ENCODE results near the gene CLPX. TPM values are rescaled to one million over a fixed set of nuclear protein-coding genes. Genes with fewer than 3 reads are reported as not detected.

CLPX gene
- total RNA-seq, 4 donors from 2014 or later = 40.1 to 68.8 (median 55.6) TPM

- Histone ChIP-seq H3K9me3 (no peaks in the 10 kb centered on the region), H3K4me1 (peaks cover 0 to 29% (median 2%) of the 10 kb centered on the region in 3 donors), H3K27ac (no peak overlapping the region), H3K27me3 (no peaks in the 10 kb centered on the region), H3K4me3 (no peak overlapping the region), H3K36me3 (peaks cover 0 to 71% of the 10 kb centered on the region in 2 donors)
- ATAC-seq = no peak
- no peak for TF ChIP-seq CTCF (IDR thresholded peaks at IDR 0.05)
- TF ChIP-seq EP300 (IDR thresholded peaks at IDR 0.05) = no peak
- TF ChIP-seq POLR2A (IDR thresholded peaks at IDR 0.05) = no peak
- no peak for TF ChIP-seq POLR2AphosphoS5 (IDR thresholded peaks at IDR 0.05)
- 45 to 68% methylated on average over 1 of the region's 1 CpG for WGBS, 2 donors (ENCODE audit: low coverage in 1 of 2)
These were observed 21.0 kb downstream of the CLPX start for GRCh38 chr15:65164139-65164538.

GRCh38 chr15:65163041-65163440 lies 22.1 kb downstream of the CLPX start:
- Histone ChIP-seq H3K4me1 (peaks cover 0 to 29% (median 2%) of the 10 kb centered on the region in 3 donors), H3K36me3 (peaks cover 0 to 74% of the 10 kb centered on the region in 2 donors), H3K4me3 (no peak overlapping the region), H3K27me3 (no peaks in the 10 kb centered on the region), H3K9me3 (no peaks in the 10 kb centered on the region), H3K27ac (no peak overlapping the region)
- 71% methylated on average over 4 of the region's 4 CpGs for whole genome bisulfite sequencing, 2 donors (ENCODE audit: low coverage in 1 of 2)
- TF ChIP-seq EP300 (IDR thresholded peaks at IDR 0.05) = no peak
- TF ChIP-seq POLR2A (IDR thresholded peaks at IDR 0.05) = no peak
- no peak for TF ChIP-seq POLR2AphosphoS5 (IDR thresholded peaks at IDR 0.05)
- TF ChIP-seq CTCF (IDR thresholded peaks at IDR 0.05) = no peak
- ATAC-seq = no peak

- Histone ChIP-seq H3K27me3 (no peaks in the 10 kb centered on the region), H3K9me3 (no peaks in the 10 kb centered on the region), H3K4me3 (no peak overlapping the region), H3K36me3 (peaks cover 13 to 91% of the 10 kb centered on the region in 2 donors), H3K27ac (no peak overlapping the region), H3K4me1 (no peaks in the 10 kb centered on the region)
- ATAC-seq = no peak
- no peak for TF ChIP-seq POLR2AphosphoS5 (IDR thresholded peaks at IDR 0.05)
- no peak for TF ChIP-seq EP300 (IDR thresholded peaks at IDR 0.05)
- no peak for TF ChIP-seq CTCF (IDR thresholded peaks at IDR 0.05)
- TF ChIP-seq POLR2A (IDR thresholded peaks at IDR 0.05) = no peak
- WGBS, 2 donors (ENCODE audit: low coverage in 1 of 2) = 35 to 55% methylated on average over 5 of the region's 5 CpGs
These were observed 28.4 kb downstream of the CLPX start for GRCh38 chr15:65156692-65157091.

DNA sequence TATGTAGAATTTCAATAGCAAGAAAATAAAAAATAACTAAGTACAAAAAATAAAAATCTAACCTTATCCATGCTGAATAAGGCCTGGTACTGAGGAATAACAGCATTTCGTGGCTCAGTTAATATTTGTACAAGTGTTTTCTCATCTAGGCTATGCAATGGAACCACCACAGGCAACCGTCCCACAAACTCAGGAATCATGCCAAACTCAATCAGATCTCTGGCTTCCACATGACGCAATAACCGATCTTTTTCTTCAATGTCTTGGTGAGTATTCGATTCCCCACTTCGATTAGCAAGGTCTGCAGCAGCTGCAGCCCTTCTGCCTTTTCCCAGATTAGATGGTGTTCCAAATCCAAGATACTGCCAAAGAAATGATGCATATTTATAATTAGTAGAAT lies 30.4 kb downstream of the CLPX start:
- WGBS, 2 donors (ENCODE audit: low coverage in 1 of 2) = 75 to 79% methylated on average over 6 of the region's 6 CpGs

More for the DNA sequence above, 30.4 kb downstream of the CLPX start:
- peaks cover 13 to 96% of the 10 kb centered on the region in 2 donors for H3K36me3 ChIP-seq
- no peak overlapping the region for H3K4me3 ChIP-seq
- H3K4me1 ChIP-seq = no peaks in the 10 kb centered on the region
- no peaks in the 10 kb centered on the region for H3K9me3 ChIP-seq
- no peak for TF ChIP-seq EP300 (IDR thresholded peaks at IDR 0.05)
- no peak for TF ChIP-seq POLR2AphosphoS5 (IDR thresholded peaks at IDR 0.05)
- no peak for TF ChIP-seq POLR2A (IDR thresholded peaks at IDR 0.05)
- no peak for TF ChIP-seq CTCF (IDR thresholded peaks at IDR 0.05)
- H3K27ac ChIP-seq = no peak overlapping the region
- ATAC-seq = no peak
- H3K27me3 ChIP-seq = no peaks in the 10 kb centered on the region
